ENCODE measurements around the gene CST7. TPM values are rescaled to one million over a fixed set of nuclear protein-coding genes. Genes with fewer than 3 reads are reported as not detected.

Gene CST7
- total and polyA plus RNA-seq, 2 of the 13 experiments (the other 11 are each of a cell fraction or from before 2014, with no cell fraction given): not detected

DNA sequence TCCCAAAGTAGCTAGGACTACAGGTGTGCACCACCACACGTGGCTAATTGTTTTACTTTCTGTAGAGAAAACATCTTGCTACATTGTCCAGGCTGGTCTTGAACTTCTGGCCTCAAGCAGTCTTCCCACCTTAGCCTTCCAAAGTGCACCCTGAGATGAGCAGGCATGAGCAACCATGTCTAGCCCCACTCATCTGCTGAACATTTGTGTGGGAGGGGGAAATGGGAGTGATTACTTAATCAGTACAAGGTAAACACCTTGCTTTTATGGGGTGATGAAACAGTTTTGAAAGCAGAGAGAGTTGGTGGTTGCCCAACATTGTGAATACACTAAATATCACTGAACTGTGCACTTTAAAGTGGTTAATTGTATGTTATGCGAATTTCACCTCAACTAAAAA, 38.2 kb downstream of the CST7 start (continued):
- TF ChIP-seq ZNF34 (CRISPR knock-in tag; IDR thresholded peaks at IDR 0.05; ENCODE audit: borderline replicate concordance): peak; percentile 82; the same call in 1 of the 2 replicates
- TF ChIP-seq, protein P1, sequence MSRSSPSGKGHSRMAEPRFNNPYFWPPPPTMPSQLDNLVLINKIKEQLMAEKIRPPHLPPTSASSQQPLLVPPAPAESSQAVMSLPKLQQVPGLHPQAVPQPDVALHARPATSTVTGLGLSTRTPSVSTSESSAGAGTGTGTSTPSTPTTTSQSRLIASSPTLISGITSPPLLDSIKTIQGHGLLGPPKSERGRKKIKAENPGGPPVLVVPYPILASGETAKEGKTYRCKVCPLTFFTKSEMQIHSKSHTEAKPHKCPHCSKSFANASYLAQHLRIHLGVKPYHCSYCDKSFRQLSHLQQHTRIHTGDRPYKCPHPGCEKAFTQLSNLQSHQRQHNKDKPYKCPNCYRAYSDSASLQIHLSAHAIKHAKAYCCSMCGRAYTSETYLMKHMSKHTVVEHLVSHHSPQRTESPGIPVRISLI (CRISPR knock-in tag; IDR thresholded peaks at IDR 0.05; ENCODE audit: borderline replicate concordance): peak; percentile 72; the same call in 1 of the 2 replicates
- peak; percentile 72; the same call in 1 of the 2 replicates for TF ChIP-seq DPF2 (CRISPR knock-in tag; IDR thresholded peaks at IDR 0.05; ENCODE audit: borderline replicate concordance, low read depth)
- TF ChIP-seq, protein P2, sequence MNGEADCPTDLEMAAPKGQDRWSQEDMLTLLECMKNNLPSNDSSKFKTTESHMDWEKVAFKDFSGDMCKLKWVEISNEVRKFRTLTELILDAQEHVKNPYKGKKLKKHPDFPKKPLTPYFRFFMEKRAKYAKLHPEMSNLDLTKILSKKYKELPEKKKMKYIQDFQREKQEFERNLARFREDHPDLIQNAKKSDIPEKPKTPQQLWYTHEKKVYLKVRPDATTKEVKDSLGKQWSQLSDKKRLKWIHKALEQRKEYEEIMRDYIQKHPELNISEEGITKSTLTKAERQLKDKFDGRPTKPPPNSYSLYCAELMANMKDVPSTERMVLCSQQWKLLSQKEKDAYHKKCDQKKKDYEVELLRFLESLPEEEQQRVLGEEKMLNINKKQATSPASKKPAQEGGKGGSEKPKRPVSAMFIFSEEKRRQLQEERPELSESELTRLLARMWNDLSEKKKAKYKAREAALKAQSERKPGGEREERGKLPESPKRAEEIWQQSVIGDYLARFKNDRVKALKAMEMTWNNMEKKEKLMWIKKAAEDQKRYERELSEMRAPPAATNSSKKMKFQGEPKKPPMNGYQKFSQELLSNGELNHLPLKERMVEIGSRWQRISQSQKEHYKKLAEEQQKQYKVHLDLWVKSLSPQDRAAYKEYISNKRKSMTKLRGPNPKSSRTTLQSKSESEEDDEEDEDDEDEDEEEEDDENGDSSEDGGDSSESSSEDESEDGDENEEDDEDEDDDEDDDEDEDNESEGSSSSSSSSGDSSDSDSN (CRISPR knock-in tag; IDR thresholded peaks at IDR 0.05): 0 out of 2 replicates have a peak, but pooled peaks have one; percentile 23
- no peak for TF ChIP-seq POLR2AphosphoS2 (IDR thresholded peaks at IDR 0.05; ENCODE audit: low read depth, low read length)
- no peak for TF ChIP-seq ZKSCAN5 (CRISPR knock-in tag; IDR thresholded peaks at IDR 0.05)
- TF ChIP-seq TCF7 (IDR thresholded peaks at IDR 0.05; ENCODE audit: low read depth): peak; percentile 57
- TF ChIP-seq ZNF264 (CRISPR knock-in tag; IDR thresholded peaks at IDR 0.05): 0 out of 2 replicates have a peak, but pooled peaks have one; percentile 77
- TF ChIP-seq, protein P3, sequence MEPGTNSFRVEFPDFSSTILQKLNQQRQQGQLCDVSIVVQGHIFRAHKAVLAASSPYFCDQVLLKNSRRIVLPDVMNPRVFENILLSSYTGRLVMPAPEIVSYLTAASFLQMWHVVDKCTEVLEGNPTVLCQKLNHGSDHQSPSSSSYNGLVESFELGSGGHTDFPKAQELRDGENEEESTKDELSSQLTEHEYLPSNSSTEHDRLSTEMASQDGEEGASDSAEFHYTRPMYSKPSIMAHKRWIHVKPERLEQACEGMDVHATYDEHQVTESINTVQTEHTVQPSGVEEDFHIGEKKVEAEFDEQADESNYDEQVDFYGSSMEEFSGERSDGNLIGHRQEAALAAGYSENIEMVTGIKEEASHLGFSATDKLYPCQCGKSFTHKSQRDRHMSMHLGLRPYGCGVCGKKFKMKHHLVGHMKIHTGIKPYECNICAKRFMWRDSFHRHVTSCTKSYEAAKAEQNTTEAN (CRISPR knock-in tag; conservative IDR thresholded peaks at IDR 0.05): 0 out of 2 replicates have a peak, but pooled peaks have one; percentile 33
- peak; percentile 33; the same call in 1 of the 2 replicates for TF ChIP-seq CCDC6 (CRISPR knock-in tag; IDR thresholded peaks at IDR 0.05)
- TF ChIP-seq ZNF230 (CRISPR knock-in tag; IDR thresholded peaks at IDR 0.05): no peak
- TF ChIP-seq ZNF225 (CRISPR knock-in tag; IDR thresholded peaks at IDR 0.05): no peak; the same call in 1 of the 2 replicates
- TF ChIP-seq ZNF670 (CRISPR knock-in tag; IDR thresholded peaks at IDR 0.05; ENCODE audit: borderline replicate concordance): 0 out of 2 replicates have a peak, but pooled peaks have one; percentile 22
- peak; percentile 65; the same call in 1 of the 2 replicates for TF ChIP-seq CREM (IDR thresholded peaks at IDR 0.05)
- no peak for TF ChIP-seq CREM (CRISPR knock-in tag; IDR thresholded peaks at IDR 0.05)
- peak; percentile 79; the same call in 1 of the 2 replicates for TF ChIP-seq MIER3 (CRISPR knock-in tag; IDR thresholded peaks at IDR 0.05; ENCODE audit: borderline replicate concordance)
- TF ChIP-seq ZNF781 (CRISPR knock-in tag; IDR thresholded peaks at IDR 0.05; ENCODE audit: borderline replicate concordance, not compliant biosample characterization): peak; percentile 35
- TF ChIP-seq ZNF33B (CRISPR knock-in tag; IDR thresholded peaks at IDR 0.05): no peak
- no peak for TF ChIP-seq ZNF605 (CRISPR knock-in tag; IDR thresholded peaks at IDR 0.05)
- no peak for TF ChIP-seq SMARCC2 (IDR thresholded peaks at IDR 0.05)
- TF ChIP-seq, protein P4, sequence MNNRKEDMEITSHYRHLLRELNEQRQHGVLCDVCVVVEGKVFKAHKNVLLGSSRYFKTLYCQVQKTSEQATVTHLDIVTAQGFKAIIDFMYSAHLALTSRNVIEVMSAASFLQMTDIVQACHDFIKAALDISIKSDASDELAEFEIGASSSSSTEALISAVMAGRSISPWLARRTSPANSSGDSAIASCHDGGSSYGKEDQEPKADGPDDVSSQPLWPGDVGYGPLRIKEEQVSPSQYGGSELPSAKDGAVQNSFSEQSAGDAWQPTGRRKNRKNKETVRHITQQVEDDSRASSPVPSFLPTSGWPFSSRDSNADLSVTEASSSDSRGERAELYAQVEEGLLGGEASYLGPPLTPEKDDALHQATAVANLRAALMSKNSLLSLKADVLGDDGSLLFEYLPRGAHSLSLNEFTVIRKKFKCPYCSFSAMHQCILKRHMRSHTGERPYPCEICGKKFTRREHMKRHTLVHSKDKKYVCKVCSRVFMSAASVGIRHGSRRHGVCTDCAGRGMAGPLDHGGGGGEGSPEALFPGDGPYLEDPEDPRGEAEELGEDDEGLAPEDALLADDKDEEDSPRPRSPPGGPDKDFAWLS (CRISPR knock-in tag; IDR thresholded peaks at IDR 0.05; ENCODE audit: borderline replicate concordance): no peak
- peak; percentile 71; the same call in 1 of the 2 replicates for TF ChIP-seq HDAC2 (CRISPR knock-in tag; IDR thresholded peaks at IDR 0.05)
- TF ChIP-seq NONO (IDR thresholded peaks at IDR 0.05): no peak
- peak; percentile 65 for TF ChIP-seq NONO (CRISPR knock-in tag; conservative IDR thresholded peaks at IDR 0.05)
- no peak for TF ChIP-seq ZSCAN12 (CRISPR knock-in tag; IDR thresholded peaks at IDR 0.05)

Measured in HepG2 (cell line).